Endothelial cell (in vitro differentiated cells): ENCODE results near the gene MAGEA9. TPM values are rescaled to one million over a fixed set of nuclear protein-coding genes. Genes with fewer than 3 reads are reported as not detected.
"Not testable (repeated sequence)": the region's sequence is repeated elsewhere in the genome, so short reads cannot be mapped to it uniquely, and the experiment has no call there.

Source experiments
- DNase-seq: peaks from one replicate; pipeline ENCODE4 v3.0.0; 2021; ENCODE audit warnings: low spot score
- H3K27ac Mint-ChIP-seq: one replicate; pipeline ENCODE4 v1.8.0; 2021; ENCODE audit warnings: mixed read lengths, inconsistent platforms; ENCODE audit not compliant: unreplicated experiment
- H3K27me3 Mint-ChIP-seq: one replicate; pipeline ENCODE4 v1.8.0; 2021; ENCODE audit warnings: mild to moderate bottlenecking, moderate library complexity, mixed read lengths, inconsistent platforms; ENCODE audit not compliant: unreplicated experiment
- H3K36me3 Mint-ChIP-seq: one replicate; pipeline ENCODE4 v1.8.0; 2021; ENCODE audit warnings: mild to moderate bottlenecking, low read depth, mixed read lengths, inconsistent platforms; ENCODE audit not compliant: unreplicated experiment
- H3K4me1 Mint-ChIP-seq: one replicate; pipeline ENCODE4 v1.8.0; 2021; ENCODE audit warnings: mild to moderate bottlenecking, mixed read lengths, inconsistent platforms; ENCODE audit not compliant: unreplicated experiment
- H3K4me3 Mint-ChIP-seq: one replicate; pipeline ENCODE4 v1.8.0; 2021; ENCODE audit warnings: mild to moderate bottlenecking, mixed read lengths, inconsistent platforms; ENCODE audit not compliant: unreplicated experiment
- H3K9me3 Mint-ChIP-seq: one replicate; pipeline ENCODE4 v1.8.0; 2021; ENCODE audit warnings: mixed read lengths, inconsistent platforms; ENCODE audit not compliant: unreplicated experiment
- CTCF ChIP-seq: fragments of 200-600 bp; sonication (generic); IDR thresholded peaks from one replicate; pipeline ENCODE4 v1.5.0; 2021; ENCODE audit warnings: antibody characterized with exemption; ENCODE audit not compliant: unreplicated experiment
- long read RNA-seq: library from polyadenylated mRNA; unstranded; transcript quantifications from one replicate; pipeline ENCODE4 v2.0.0, GENCODE V29; 2020; ENCODE audit not compliant: unreplicated experiment
- total RNA-seq: library from RNA; stranded (reverse); fragmentation: NEBNext Ultra II Directional; extraction: Animal tissue kit (Norgen Biotek cat#: 25700); gene quantifications from one replicate; pipeline ENCODE4 v1.2.1, GENCODE V29; 2021; ENCODE audit not compliant: unreplicated experiment

MAGEA9 gene
- not detected for total RNA-seq
- long read RNA-seq, result 0 reads

GRCh38 chrX:149781727-149782126 lies at the start of gene MAGEA9:
MAGEA9 (plus strand) TSS chrX:149781930; CDS start chrX:149786211, 4,281 bp downstream.
- H3K4me1 Mint-ChIP-seq, H3K27ac Mint-ChIP-seq, H3K36me3 Mint-ChIP-seq, H3K27me3 Mint-ChIP-seq, DNase-seq, H3K9me3 Mint-ChIP-seq, H3K4me3 Mint-ChIP-seq: not testable (repeated sequence)

- not testable (repeated sequence) for DNase-seq, H3K27ac Mint-ChIP-seq, H3K36me3 Mint-ChIP-seq, H3K9me3 Mint-ChIP-seq, H3K4me1 Mint-ChIP-seq, H3K4me3 Mint-ChIP-seq, H3K27me3 Mint-ChIP-seq
These were observed 39.5 kb upstream of the MAGEA9 start for GRCh38 chrX:149742269-149742668.

GRCh38 chrX:149746390-149747007 lies 35.2 kb upstream of the MAGEA9 start:
- not testable (repeated sequence) for H3K4me1 Mint-ChIP-seq, H3K9me3 Mint-ChIP-seq, H3K27ac Mint-ChIP-seq, DNase-seq, H3K4me3 Mint-ChIP-seq, H3K27me3 Mint-ChIP-seq, H3K36me3 Mint-ChIP-seq

- Mint-ChIP-seq H3K4me3 (no peak overlapping the region), H3K9me3 (no peaks in the 10 kb centered on the region), H3K27me3 (no peaks in the 10 kb centered on the region), H3K27ac (no peak overlapping the region), H3K36me3 (no peaks in the 10 kb centered on the region), H3K4me1 (no peaks in the 10 kb centered on the region)
- DNase-seq, result no peak
- TF ChIP-seq CTCF, result no peak
These were observed 24.3 kb upstream of the MAGEA9 start for GRCh38 chrX:149757206-149758067.

GRCh38 chrX:149758068-149758714 lies 23.5 kb upstream of the MAGEA9 start:
- H3K36me3 Mint-ChIP-seq, result no peaks in the 10 kb centered on the region
- no peaks in the 10 kb centered on the region for H3K27me3 Mint-ChIP-seq
- TF ChIP-seq CTCF, result no peak
- no peaks in the 10 kb centered on the region for H3K4me1 Mint-ChIP-seq
- no peaks in the 10 kb centered on the region for H3K9me3 Mint-ChIP-seq
- DNase-seq, result no peak
- H3K27ac Mint-ChIP-seq, result no peak overlapping the region
- H3K4me3 Mint-ChIP-seq, result no peak overlapping the region

GRCh38 chrX:149758715-149759078 lies 23.0 kb upstream of the MAGEA9 start:
- not testable (repeated sequence) for H3K36me3 Mint-ChIP-seq, H3K27ac Mint-ChIP-seq, DNase-seq, H3K27me3 Mint-ChIP-seq, H3K4me3 Mint-ChIP-seq, H3K4me1 Mint-ChIP-seq, H3K9me3 Mint-ChIP-seq
